GM18499 (cell line): ENCODE results near the gene CXCL11.
"Not testable (repeated sequence)": the region's sequence is repeated elsewhere in the genome, so short reads cannot be mapped to it uniquely, and the experiment has no call there.

Experiments
- ATAC-seq: cut with Tn5 transposase; IDR thresholded peaks from one replicate; pipeline ENCODE4 v1.9.1; 2021; ENCODE audit warnings: moderate number of reproducible peaks; ENCODE audit not compliant: insufficient read depth, unreplicated experiment

Gene CXCL11

DNA sequence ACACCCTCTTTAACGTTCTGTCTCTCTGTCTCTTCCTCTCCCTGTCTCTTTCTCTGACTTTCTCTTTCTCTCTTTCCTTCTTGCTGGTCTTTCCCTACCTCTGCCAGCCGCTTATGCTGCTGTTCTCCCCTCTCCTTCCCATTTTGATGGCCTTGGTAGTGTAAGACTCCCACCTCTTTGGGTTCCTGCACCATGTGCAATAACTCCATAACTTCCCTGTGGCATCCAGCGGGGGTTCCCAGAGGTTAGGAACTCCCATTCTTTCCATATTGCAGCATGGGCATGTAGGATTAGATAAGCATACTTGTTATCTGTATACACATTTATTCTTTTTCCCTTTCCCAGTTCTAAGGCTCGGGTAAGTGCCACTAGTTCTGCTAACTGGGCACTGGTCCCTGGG is 8.8 kb upstream of the CXCL11 start:
- ATAC-seq: not testable (repeated sequence)

GRCh38 chr4:76043306-76043705 is 7.4 kb upstream of the CXCL11 start:
- not testable (repeated sequence) for ATAC-seq

- ATAC-seq: not testable (repeated sequence)
Observed at GRCh38 chr4:76042241-76042998, 6.5 kb upstream of the CXCL11 start.

GRCh38 chr4:76036855-76037254 is 985 bp upstream of the CXCL11 start:
- no peak for ATAC-seq

GRCh38 chr4:76035141-76035540 is 729 bp downstream of the CXCL11 start:
- ATAC-seq: no peak

DNA sequence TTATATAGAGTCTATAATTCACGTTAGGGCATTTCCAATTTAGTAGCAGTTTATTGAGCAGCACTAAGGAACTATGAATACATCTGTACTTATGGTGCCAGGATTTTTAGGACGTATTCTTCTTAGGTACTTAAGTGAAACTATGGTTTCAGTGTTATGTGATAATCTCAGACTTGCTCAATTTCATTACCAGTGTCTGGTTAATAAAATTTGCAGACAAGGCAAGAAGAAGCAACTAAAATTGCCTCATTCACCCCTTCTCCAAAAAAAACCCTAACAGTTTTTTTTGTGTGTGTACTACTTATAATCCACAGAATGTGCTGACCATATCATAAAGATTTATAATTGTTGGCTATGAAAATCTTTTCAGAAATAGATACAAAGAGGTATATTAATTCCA is 6.6 kb downstream of the CXCL11 start:
- ATAC-seq: no peak

DNA sequence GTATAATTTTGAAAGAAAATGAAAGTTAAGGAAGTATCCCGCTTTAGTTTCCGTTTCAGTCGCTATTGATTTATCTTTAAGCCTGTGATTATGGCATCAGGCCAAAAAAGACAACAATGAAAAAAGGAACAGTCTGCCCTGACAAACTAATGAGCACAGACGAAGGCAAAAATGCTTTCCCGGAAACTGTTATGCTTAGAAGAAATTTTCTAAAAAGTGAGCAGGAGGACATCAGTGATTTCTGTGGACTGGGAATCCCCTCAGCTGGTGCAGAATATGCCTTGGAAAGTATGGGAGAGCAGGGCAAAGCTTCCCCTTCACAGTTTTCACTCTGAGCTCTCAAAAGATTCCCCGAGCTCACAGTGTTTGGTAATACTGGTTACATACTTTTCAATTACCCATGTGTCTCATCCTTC is 7.5 kb downstream of the CXCL11 start:
- no peak for ATAC-seq

DNA sequence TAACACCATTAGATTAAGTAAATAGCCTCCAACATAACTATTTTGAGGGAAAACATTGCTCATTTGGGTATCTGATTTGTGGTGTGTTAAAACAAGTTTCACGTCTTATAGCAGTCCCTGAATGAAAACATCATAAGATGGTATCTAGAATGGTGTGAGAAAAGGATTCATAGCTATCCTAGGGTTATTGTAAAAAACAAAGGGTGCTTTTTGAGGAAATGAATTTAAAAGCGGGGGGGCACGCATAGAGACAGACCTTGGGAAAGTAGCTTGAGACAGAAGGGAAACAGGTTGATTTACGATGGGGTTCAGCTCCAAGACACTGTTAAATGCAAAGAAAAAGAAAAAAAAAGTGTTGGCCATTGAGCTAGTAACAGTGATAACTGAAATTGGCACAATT is 11.8 kb downstream of the CXCL11 start:
- no peak for ATAC-seq

GRCh38 chr4:76023389-76023788 is 12.5 kb downstream of the CXCL11 start, which contains the start of gene CXCL10:
Gene CXCL10, minus strand, starts transcription at chr4:76023497. Its CDS starts 66 bp downstream, at chr4:76023431.
- ATAC-seq: no peak

GRCh38 chr4:76022677-76023076 is 13.2 kb downstream of the CXCL11 start:
- no peak for ATAC-seq

DNA sequence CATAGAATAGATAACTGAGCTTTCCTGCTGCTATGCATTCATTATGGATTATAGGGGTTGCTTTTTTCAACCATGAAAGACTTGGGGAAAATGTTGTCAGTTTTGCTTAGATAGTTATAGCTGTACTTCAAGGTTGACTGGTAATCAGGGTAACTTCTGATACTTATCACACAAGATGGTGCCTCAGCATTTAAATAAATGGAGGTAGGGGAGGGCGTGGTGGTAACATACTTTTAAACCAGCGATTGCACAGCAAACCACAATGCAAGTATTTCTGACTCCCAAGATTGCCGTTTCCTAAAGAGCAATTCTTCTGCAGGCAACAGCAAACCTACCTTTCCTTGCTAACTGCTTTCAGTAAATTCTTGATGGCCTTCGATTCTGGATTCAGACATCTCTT is 13.8 kb downstream of the CXCL11 start:
- no peak for ATAC-seq

DNA sequence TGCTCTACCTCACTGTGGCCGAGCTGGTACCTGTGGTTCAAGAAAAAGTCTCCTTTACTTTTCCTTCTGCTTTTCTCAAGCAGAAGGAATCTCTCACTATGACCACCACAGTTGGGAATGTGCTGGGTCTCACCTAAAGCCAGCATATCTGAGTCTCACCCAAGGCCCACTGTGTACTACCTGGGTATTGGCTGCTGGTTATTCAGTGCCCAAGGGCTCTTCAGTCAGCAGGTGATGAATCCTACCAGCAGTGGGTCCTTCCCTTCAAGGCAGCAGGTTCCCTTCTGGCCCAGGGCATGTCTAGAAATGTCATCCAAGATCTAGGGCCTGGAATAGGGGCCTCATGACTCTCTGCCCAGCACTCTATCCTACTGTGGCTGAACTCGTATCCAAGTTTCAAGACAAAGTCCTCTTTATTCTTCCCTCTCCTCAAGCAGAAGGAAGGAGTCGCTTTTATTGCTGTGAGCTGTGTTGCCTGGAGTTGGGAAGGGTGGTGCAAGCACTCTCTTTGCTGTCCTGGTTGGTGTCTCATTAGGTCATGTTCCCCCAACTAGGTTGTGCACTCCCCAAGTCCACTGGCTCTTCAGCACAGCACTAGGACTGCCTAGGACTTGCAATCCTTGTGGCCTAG is 18.7 kb downstream of the CXCL11 start:
- no peak for ATAC-seq

DNA sequence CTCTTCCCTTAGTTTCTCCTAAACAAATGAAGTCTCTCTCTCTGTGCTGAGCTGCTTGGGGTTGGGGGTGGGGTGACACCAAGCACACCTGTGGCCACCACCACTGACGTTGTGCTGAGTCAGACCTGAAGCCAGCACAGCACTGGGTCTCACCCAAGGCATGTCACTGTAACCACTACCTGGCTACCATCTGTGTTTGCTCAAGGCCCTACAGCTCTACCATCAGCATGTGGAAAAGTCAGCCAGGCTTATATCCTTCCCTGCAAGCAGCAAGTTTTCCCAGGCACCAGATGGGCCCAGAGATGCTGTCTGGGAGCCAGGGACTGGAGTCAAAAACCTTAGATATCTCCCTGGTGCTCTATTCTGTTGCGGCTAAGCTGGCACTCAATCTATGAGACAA is 19.5 kb downstream of the CXCL11 start:
- ATAC-seq: peak; percentile 43

DNA sequence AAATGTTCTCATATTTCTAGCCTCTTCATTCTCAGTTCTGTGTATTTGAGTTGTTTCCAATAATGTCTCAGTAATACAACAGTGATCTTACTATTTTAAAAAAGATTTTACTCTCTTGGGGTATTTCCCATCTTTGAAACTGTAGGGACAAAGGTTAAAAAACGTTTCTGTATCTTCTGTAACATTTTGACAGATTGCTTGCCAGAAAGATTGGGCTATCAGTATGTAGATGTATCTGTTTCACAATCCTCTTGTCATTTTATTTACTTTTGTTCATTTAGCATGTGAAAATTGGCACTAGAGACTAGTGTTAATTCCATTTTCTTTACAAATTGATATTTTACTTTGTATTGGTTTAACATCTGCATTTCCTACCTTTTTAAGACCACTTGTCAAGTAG is 22.3 kb downstream of the CXCL11 start:
- ATAC-seq: no peak

DNA sequence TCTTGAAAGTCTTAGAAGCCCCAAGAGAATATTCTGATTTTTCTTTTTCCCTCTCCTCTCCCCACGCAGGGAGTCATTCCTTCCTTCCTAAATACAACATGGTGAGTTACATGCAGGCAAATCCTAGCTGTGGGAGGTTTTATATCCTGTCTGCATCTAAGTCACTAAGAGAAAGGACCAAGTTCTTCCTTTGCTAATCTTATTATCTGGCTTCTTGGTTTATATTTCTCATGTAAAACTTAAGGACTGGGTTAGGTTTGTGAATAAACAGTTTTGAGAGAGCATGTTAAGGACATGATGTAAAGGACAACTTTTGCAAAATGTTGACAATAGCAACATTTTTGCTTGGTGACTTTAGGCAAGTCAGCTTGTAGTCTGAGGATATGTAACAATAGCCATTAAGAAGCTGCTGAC is 23.5 kb downstream of the CXCL11 start:
- no peak for ATAC-seq

GRCh38 chr4:76011700-76012387 is 24.0 kb downstream of the CXCL11 start:
- peak; percentile 48 for ATAC-seq

GRCh38 chr4:76011018-76011670 is 24.7 kb downstream of the CXCL11 start:
- no peak for ATAC-seq

DNA sequence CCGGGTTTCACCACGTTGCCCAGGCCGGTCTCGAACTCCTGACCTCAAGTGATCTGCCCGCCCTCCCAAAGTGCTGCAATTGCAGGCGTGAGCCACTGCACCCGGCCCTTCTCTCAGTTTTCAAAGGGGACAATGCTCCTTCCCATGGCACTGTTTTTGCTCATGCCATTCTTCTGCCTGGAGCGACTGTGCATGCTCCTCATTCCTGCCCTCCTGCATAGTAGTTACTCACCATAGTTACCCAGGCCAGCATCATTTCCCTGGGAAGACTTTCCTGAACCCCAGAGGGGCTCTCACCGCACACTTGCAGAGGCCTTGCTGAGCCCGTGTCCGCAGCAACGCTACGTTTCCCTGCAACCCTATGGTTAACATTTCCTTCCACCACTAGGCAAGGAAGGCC is 25.3 kb downstream of the CXCL11 start:
- no peak for ATAC-seq

DNA sequence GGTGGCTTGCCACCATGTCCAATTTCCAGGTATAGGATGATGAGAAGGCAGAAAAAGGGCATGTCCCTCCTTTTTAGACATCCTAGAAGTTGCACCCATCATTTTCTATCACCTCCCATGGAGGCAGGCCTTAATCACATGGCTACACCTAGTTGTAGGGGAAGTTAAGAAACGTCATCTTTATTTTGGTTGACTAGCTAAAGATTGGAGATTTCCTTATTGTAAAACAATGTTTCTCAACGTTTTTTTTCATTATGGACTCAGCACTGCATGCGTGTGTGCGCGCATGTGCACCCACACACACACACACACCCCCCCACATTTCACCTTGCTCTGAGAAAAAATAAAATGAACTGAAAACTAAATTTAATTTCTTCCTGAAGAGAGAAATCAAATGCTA is 26.6 kb downstream of the CXCL11 start:
- ATAC-seq: no peak

DNA sequence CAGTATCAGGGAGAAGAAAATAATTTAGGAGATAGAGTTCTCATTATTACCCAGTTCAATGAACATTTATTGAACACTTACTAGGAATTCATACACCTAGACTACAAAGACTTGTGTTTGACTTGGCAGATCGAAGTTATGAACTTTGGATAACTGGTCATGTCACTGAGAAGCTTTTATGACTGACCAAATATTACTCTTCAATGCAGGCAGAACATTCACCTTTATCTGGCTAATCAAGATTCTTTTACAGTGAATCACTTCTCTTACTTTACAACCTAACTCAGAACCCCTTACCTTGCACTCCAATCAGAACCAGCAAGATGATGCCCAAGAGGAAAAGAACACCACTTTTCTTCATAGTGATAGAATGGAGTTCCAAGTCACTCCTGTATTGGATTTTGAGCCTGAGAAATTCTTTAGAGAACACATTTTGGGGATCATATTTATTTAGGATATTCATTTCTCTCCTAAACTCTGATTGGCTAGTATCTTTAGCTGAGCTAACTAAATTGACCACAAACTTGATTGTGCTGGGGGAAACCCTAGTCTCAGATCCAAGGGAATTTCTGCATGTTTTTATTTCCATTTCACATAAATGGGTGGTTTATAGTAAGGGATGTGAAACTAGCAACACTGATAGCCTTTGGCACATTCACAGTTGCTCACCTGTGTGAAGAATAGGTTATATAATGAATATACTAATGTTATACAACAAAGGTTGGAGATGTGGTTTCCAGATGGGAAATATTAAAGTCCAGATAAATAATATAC is 28.6 kb downstream of the CXCL11 start, which contains the start of gene CXCL9:
Gene CXCL9 (minus strand): TSS at position 421 of the 774 bp plus-strand sequence. CDS start 60 bp downstream, at position 361.
- no peak for ATAC-seq
